ENCODE results near the gene CYP19A1.

- TF ChIP-seq POLR2A (IDR thresholded peaks at IDR 0.05), result no peak
- no peak for TF ChIP-seq CTCF (IDR thresholded peaks at IDR 0.05)
Measured at GRCh38 chr15:51325167-51325566, 13.2 kb downstream of the CYP19A1 start.

Measured in sigmoid colon (tissue), 3 donors.